A549 (cell line): ENCODE data around the gene DTNB. TPM values are rescaled to one million over a fixed set of nuclear protein-coding genes. Genes with fewer than 3 reads are reported as not detected.
A peak's percentile ranks its signal among the peaks of the same experiment; 100 is the strongest.

ENCODE experiments used
- ATAC-seq, 2 experiments: fragments of 200-7000 bp in 1 of 2; fragments of >200 bp in 1 of 2; cut with Nextera tagmentation in 1 of 2; cut with Tn5 transposase in 1 of 2; 3 replicates each; pipeline versions ENCODE4 v1.8.0 to v1.9.1; 2018 to 2020; ENCODE audit warnings: mild to moderate bottlenecking in 1 of 2, moderate library complexity in 1 of 2
- CTCF ChIA-PET: fragments of 300-600 bp; sonication (Branson Sonifier 250); formaldehyde crosslinking; extraction: SDS; loops from one replicate; lab custom pipeline; 2021; ENCODE audit warnings: antibody characterized with exemption, inconsistent platforms; lab: Yijun Ruan, JAX
- POLR2A ChIA-PET: fragments of 350-600 bp; formaldehyde crosslinking; extraction: SDS; loops from one replicate; lab custom pipeline; 2021; ENCODE audit warnings: antibody characterized with exemption, inconsistent platforms; lab: Yijun Ruan, JAX
- DNase-seq, 2 experiments: peaks; one replicate each; pipeline versions ENCODE4 v3.0.0 to v3.0.0-alpha.2; 2011 to 2016; ENCODE audit warnings: low read depth in 1 of 2, low spot score in 1 of 2
- FAIRE-seq: peaks from 2 replicates; lab custom pipeline; 2011; peaks lifted over from hg19 to GRCh38; lab: Jason Lieb, UNC
- H3K27ac ChIP-seq, 2 experiments: fragments of >200 bp; sonication (Bioruptor Twin); formaldehyde crosslinking; 3 replicates each; pipeline ENCODE4 v1.5.1; 2016 to 2017
- H3K4me1 ChIP-seq: fragments of >200 bp; sonication (Bioruptor Twin); formaldehyde crosslinking; 3 replicates; pipeline ENCODE4 v1.6.1; 2016
- H3K4me2 ChIP-seq: fragments of >200 bp; sonication (Bioruptor Twin); formaldehyde crosslinking; 3 replicates; pipeline ENCODE4 v1.6.1; 2016
- H3K4me3 ChIP-seq: fragments of >200 bp; sonication (Bioruptor Twin); formaldehyde crosslinking; 3 replicates; pipeline ENCODE4 v1.5.1; 2016
- H3K9me3 ChIP-seq: fragments of >200 bp; sonication (Bioruptor Twin); formaldehyde crosslinking; 3 replicates; pipeline ENCODE4 v1.6.1; 2016
- CEBPB ChIP-seq, 2 experiments: fragments of >200 bp in 1 of 2; sonication (Bioruptor Twin) in 1 of 2; formaldehyde crosslinking in 1 of 2; IDR thresholded peaks; 2 replicates each; pipeline ENCODE4 v1.6.1; 2012 to 2016
- CHD2 ChIP-seq: fragments of 150-350 bp; IDR thresholded peaks from 2 replicates; pipeline ENCODE4 v1.6.1; 2014; ENCODE audit warnings: low read length; ENCODE audit not compliant: partially characterized antibody
- CHD4 ChIP-seq: fragments of 200-600 bp; sonication (generic); IDR thresholded peaks from 2 replicates; pipeline ENCODE4 v1.6.1; 2016; ENCODE audit warnings: antibody characterized with exemption, mild to moderate bottlenecking, borderline replicate concordance
- EHMT2 ChIP-seq: fragments of 200-600 bp; sonication (generic); IDR thresholded peaks from 2 replicates; pipeline ENCODE4 v1.6.1; 2016; ENCODE audit warnings: antibody characterized with exemption, low read depth, mild to moderate bottlenecking, moderate library complexity
- EP300 ChIP-seq, 2 experiments: fragments of >200 bp; sonication (Bioruptor Twin); formaldehyde crosslinking; IDR thresholded peaks; 2 replicates in 1 of 2; 3 replicates in 1 of 2; pipeline ENCODE4 v1.6.1; 2016 to 2017
- FOSB ChIP-seq: fragments of 250-450 bp; sonication (Bioruptor Pico); IDR thresholded peaks from 2 replicates; pipeline ENCODE4 v1.5.0; 2020; ENCODE audit warnings: mild to moderate bottlenecking, moderate library complexity
- FOSL2 ChIP-seq, 2 experiments: fragments of 450-650 bp in 1 of 2; fragments of >200 bp in 1 of 2; sonication (Bioruptor Twin) in 1 of 2; formaldehyde crosslinking; IDR thresholded peaks; 2 replicates each; pipeline versions ENCODE4 v1.5.0 to v1.6.1; 2016 to 2020; ENCODE audit warnings: mild to moderate bottlenecking in 1 of 2, moderate library complexity in 1 of 2
- HDAC2 ChIP-seq: fragments of 200-600 bp; sonication (generic); IDR thresholded peaks from 2 replicates; pipeline ENCODE4 v1.6.1; 2016
- HES2 ChIP-seq: fragments of >200 bp; sonication (Bioruptor Twin); formaldehyde crosslinking; IDR thresholded peaks from 2 replicates; pipeline ENCODE4 v1.6.1; 2016
- HMGXB4 ChIP-seq: fragments of 250-450 bp; sonication (Bioruptor Pico); IDR thresholded peaks from 2 replicates; pipeline ENCODE4 v1.5.0; 2021; ENCODE audit warnings: mild to moderate bottlenecking, moderate library complexity, borderline replicate concordance
- HOXA7 ChIP-seq: fragments of 250-450 bp; sonication (Bioruptor Pico); IDR thresholded peaks from 2 replicates; pipeline ENCODE4 v1.5.0; 2020; ENCODE audit warnings: mild to moderate bottlenecking, moderate library complexity
- HOXB13 ChIP-seq: fragments of 250-450 bp; sonication (Bioruptor Pico); IDR thresholded peaks from 2 replicates; pipeline ENCODE4 v1.5.0; 2020; ENCODE audit warnings: low read depth, mild to moderate bottlenecking, moderate library complexity
- JUN ChIP-seq, 2 experiments: fragments of >200 bp; sonication (Bioruptor Twin); formaldehyde crosslinking; IDR thresholded peaks; 2 replicates in 1 of 2; 3 replicates in 1 of 2; pipeline ENCODE4 v1.6.1; 2016 to 2017
- MAFK ChIP-seq: fragments of 450-650 bp; IDR thresholded peaks from 2 replicates; pipeline ENCODE4 v1.6.1; 2014; ENCODE audit not compliant: partially characterized antibody
- POLR2A ChIP-seq: IDR thresholded peaks from 2 replicates; pipeline ENCODE4 v1.6.1; 2012; ENCODE audit warnings: mild to moderate bottlenecking, low read length
- POLR2AphosphoS2 ChIP-seq: conservative IDR thresholded peaks from 2 replicates; pipeline ENCODE4 v1.6.1; 2012; ENCODE audit warnings: low read length, improper control_type of control experiment, inconsistent platforms
- RAD21 ChIP-seq, 2 experiments: fragments of >200 bp in 1 of 2; sonication (Bioruptor Twin) in 1 of 2; formaldehyde crosslinking in 1 of 2; IDR thresholded peaks in 1 of 2; conservative IDR thresholded peaks in 1 of 2; 2 replicates in 1 of 2; 3 replicates in 1 of 2; pipeline ENCODE4 v1.6.1; 2012 to 2018; ENCODE audit warnings: inconsistent platforms in 1 of 2
- REST ChIP-seq: fragments of 200-600 bp; sonication (generic); IDR thresholded peaks from 2 replicates; pipeline ENCODE4 v1.6.1; 2016; ENCODE audit warnings: antibody characterized with exemption, mild to moderate bottlenecking, moderate library complexity
- RFX5 ChIP-seq: fragments of 450-650 bp; IDR thresholded peaks from 2 replicates; pipeline ENCODE4 v1.7.1; 2014; ENCODE audit warnings: antibody characterized with exemption, mild to moderate bottlenecking, moderate library complexity
- SMC3 ChIP-seq: fragments of >200 bp; sonication (Bioruptor Twin); formaldehyde crosslinking; IDR thresholded peaks from 3 replicates; pipeline ENCODE4 v1.6.1; 2018; ENCODE audit warnings: inconsistent platforms
- ZC3H11A ChIP-seq: fragments of 450-650 bp; IDR thresholded peaks from 2 replicates; pipeline ENCODE4 v1.6.1; 2014; ENCODE audit warnings: antibody characterized with exemption, mild to moderate bottlenecking
- ZFP36 ChIP-seq: fragments of 450-650 bp; IDR thresholded peaks from 2 replicates; pipeline ENCODE4 v1.6.1; 2014; ENCODE audit warnings: borderline replicate concordance; ENCODE audit not compliant: partially characterized antibody
- ZNF302 ChIP-seq: fragments of 250-450 bp; sonication (Bioruptor Pico); IDR thresholded peaks from 2 replicates; pipeline ENCODE4 v1.9.0; 2021; ENCODE audit warnings: inconsistent platforms, mild to moderate bottlenecking, moderate library complexity
- ZSCAN20 ChIP-seq: fragments of 250-450 bp; sonication (Bioruptor Pico); IDR thresholded peaks from 2 replicates; pipeline ENCODE4 v1.8.0; 2022; ENCODE audit warnings: mild to moderate bottlenecking, moderate library complexity
- WGBS: methylation state at CpG from one replicate; pipeline ENCODE4 v1.1.6; 2017; ENCODE audit errors: missing lambda C conversion rate; 5-methylcytosine and 5-hydroxymethylcytosine counted together
- polyA plus RNA-seq, 4 experiments: library from polyadenylated mRNA; depleted of rRNA in 3 of 4; stranded (reverse); fragments of >200 nt; fragmentation: RNase III in 1 of 4; extraction: RNeasy Plus Mini Kit Qiagen cat#74134 plus additional on column Dnase treatment in 1 of 4; gene quantifications; 2 replicates in 3 of 4; 3 replicates in 1 of 4; pipeline ENCODE4 v1.2.3, GENCODE V29; 2011 to 2017

DTNB gene
- polyA plus RNA-seq, 2 of the 4 experiments (the other 2 are of a cell fraction), result 11.2 to 32.6 TPM

- Histone ChIP-seq H3K4me1 (no peaks in the 10 kb centered on the region), H3K4me3 (no peak overlapping the region), H3K27ac (no peak overlapping the region), H3K4me2 (no peak overlapping the region), H3K9me3 (no peaks in the 10 kb centered on the region)
- WGBS, result 80% methylated on average over 3 of the region's 3 CpGs
- FAIRE-seq, result no peak
- ChIA-PET POLR2A (no interaction called here), CTCF (interaction anchor here (0.6 to 1.3 kb wide), 3 partner anchors 14 to 301 kb away, joined by 3 read pairs; no protein-coding TSS in a partner anchor)
- ATAC-seq, result no peak
- TF ChIP-seq ZSCAN20 (CRISPR knock-in tag) (no peak), SMC3 (no peak), HDAC2 (no peak), POLR2A (no peak), FOSB (no peak), POLR2AphosphoS2 (no peak), ZFP36 (no peak), HOXB13 (CRISPR knock-in tag) (no peak), FOSL2 (IDR thresholded peaks at IDR 0.05) (no peak), FOSL2 (CRISPR knock-in tag; IDR thresholded peaks at IDR 0.05) (no peak), MAFK (no peak)
- DNase-seq, result no peak
Measured at GRCh38 chr2:25400576-25401216, 272.7 kb downstream of the DTNB start.

- WGBS, result 93% methylated on average over 8 of the region's 8 CpGs
- POLR2A ChIA-PET, result no interaction called here
- TF ChIP-seq REST, result no peak
- no peak for TF ChIP-seq CHD4
- TF ChIP-seq HES2, result no peak
- no peak for TF ChIP-seq CHD2
- no peak for TF ChIP-seq RFX5
- no peak for TF ChIP-seq FOSL2 (IDR thresholded peaks at IDR 0.05)
- TF ChIP-seq FOSL2 (CRISPR knock-in tag; IDR thresholded peaks at IDR 0.05), result no peak
- TF ChIP-seq HOXB13 (CRISPR knock-in tag), result no peak
- TF ChIP-seq JUN (IDR thresholded peaks at IDR 0.05), result no peak
- TF ChIP-seq ZC3H11A, result no peak
- TF ChIP-seq HOXA7 (CRISPR knock-in tag), result no peak
- no peak for TF ChIP-seq ZNF302 (CRISPR knock-in tag)
- TF ChIP-seq CEBPB (IDR thresholded peaks at IDR 0.05), result no peak
- DNase-seq (no peak), FAIRE-seq (no peak), ATAC-seq (no peak; a peak in 1 of 6 replicates)
- Histone ChIP-seq H3K27ac (no peak overlapping the region), H3K4me3 (no peak overlapping the region), H3K4me2 (no peak overlapping the region), H3K9me3 (no peaks in the 10 kb centered on the region), H3K4me1 (no peaks in the 10 kb centered on the region)
- CTCF ChIA-PET, result interaction anchor here (0.6 to 1.3 kb wide), 3 partner anchors 15 to 301 kb away, joined by 3 read pairs; no protein-coding TSS in a partner anchor
Measured at GRCh38 chr2:25400169-25400568, 273.2 kb downstream of the DTNB start.

- FAIRE-seq (no peak), DNase-seq (no peak), ATAC-seq (peak; percentile 44 to 68; a peak in 3 of 6 replicates)
- WGBS, result 91% methylated on average over 4 of the region's 4 CpGs
- TF ChIP-seq ZNF302 (CRISPR knock-in tag), result no peak
- no peak for TF ChIP-seq EP300 (IDR thresholded peaks at IDR 0.05)
- TF ChIP-seq RAD21 (conservative IDR thresholded peaks at IDR 0.05 in 1 of 2, IDR thresholded peaks at IDR 0.05 in 1 of 2), result no peak
- TF ChIP-seq HMGXB4 (CRISPR knock-in tag), result no peak
- no peak for TF ChIP-seq EHMT2
- no peak for TF ChIP-seq FOSL2 (IDR thresholded peaks at IDR 0.05)
- TF ChIP-seq FOSL2 (CRISPR knock-in tag; IDR thresholded peaks at IDR 0.05), result no peak
- Histone ChIP-seq H3K27ac (no peak overlapping the region), H3K4me2 (no peak overlapping the region), H3K4me3 (no peak overlapping the region), H3K4me1 (no peaks in the 10 kb centered on the region), H3K9me3 (no peaks in the 10 kb centered on the region)
- POLR2A ChIA-PET, result no interaction called here
- CTCF ChIA-PET, result interaction anchor here (0.6 to 3.2 kb wide), 5 partner anchors 9 to 117 kb away, joined by 3 to 19 read pairs (median 4); no protein-coding TSS in a partner anchor
Measured at GRCh38 chr2:25398534-25398933, 274.8 kb downstream of the DTNB start.
